Measurements from ENCODE around the gene NNT. TPM values are rescaled to one million over a fixed set of nuclear protein-coding genes. Genes with fewer than 3 reads are reported as not detected.
"Not testable (repeated sequence)": the region's sequence is repeated elsewhere in the genome, so short reads cannot be mapped to it uniquely, and the experiment has no call there.

Gene NNT
- total RNA-seq, 1 donor from 2014 or later, result 120 TPM

- H3K9me3 Mint-ChIP-seq (ENCODE audit: low read depth), result no peaks in the 10 kb centered on the region
- H3K4me1 Mint-ChIP-seq (ENCODE audit: low read depth), result peaks cover 24% of the 10 kb centered on the region
- no peak for DNase-seq (ENCODE audit: low spot score)
- H3K27me3 Mint-ChIP-seq (ENCODE audit: low read depth), result no peaks in the 10 kb centered on the region
- peaks cover 3% of the 10 kb centered on the region for H3K36me3 Mint-ChIP-seq (ENCODE audit: low read depth)
- H3K4me3 Mint-ChIP-seq (ENCODE audit: unreplicated experiment), result no peak overlapping the region
- peak overlapping the region; percentile 71 for H3K27ac Mint-ChIP-seq (ENCODE audit: unreplicated experiment)
- TF ChIP-seq CTCF (IDR thresholded peaks at IDR 0.05), result no peak
Measured at GRCh38 chr5:43572357-43572756, 30.6 kb upstream of the NNT start.

- peak overlapping the region; percentile 82 for H3K27ac Mint-ChIP-seq (ENCODE audit: unreplicated experiment)
- H3K4me1 Mint-ChIP-seq (ENCODE audit: low read depth), result peaks cover 24% of the 10 kb centered on the region
- TF ChIP-seq CTCF (IDR thresholded peaks at IDR 0.05), result no peak
- H3K27me3 Mint-ChIP-seq (ENCODE audit: low read depth), result no peaks in the 10 kb centered on the region
- no peak overlapping the region for H3K4me3 Mint-ChIP-seq (ENCODE audit: unreplicated experiment)
- H3K36me3 Mint-ChIP-seq (ENCODE audit: low read depth), result peaks cover 3% of the 10 kb centered on the region
- DNase-seq (ENCODE audit: low spot score), result no peak
- no peaks in the 10 kb centered on the region for H3K9me3 Mint-ChIP-seq (ENCODE audit: low read depth)
Measured at GRCh38 chr5:43573058-43573457, 29.9 kb upstream of the NNT start.

GRCh38 chr5:43580402-43581210 lies 22.4 kb upstream of the NNT start:
- not testable (repeated sequence) for H3K4me1 Mint-ChIP-seq (ENCODE audit: low read depth); H3K4me3 Mint-ChIP-seq (ENCODE audit: unreplicated experiment); H3K27ac Mint-ChIP-seq (ENCODE audit: unreplicated experiment); H3K27me3 Mint-ChIP-seq (ENCODE audit: low read depth); H3K9me3 Mint-ChIP-seq (ENCODE audit: low read depth); DNase-seq (ENCODE audit: low spot score)
- peaks cover 10% of the 10 kb centered on the region for H3K36me3 Mint-ChIP-seq (ENCODE audit: low read depth)

GRCh38 chr5:43581398-43581797 lies 21.6 kb upstream of the NNT start:
- no peaks in the 10 kb centered on the region for H3K4me1 Mint-ChIP-seq (ENCODE audit: low read depth)
- TF ChIP-seq CTCF (IDR thresholded peaks at IDR 0.05), result no peak
- H3K27ac Mint-ChIP-seq (ENCODE audit: unreplicated experiment), result no peak overlapping the region
- H3K9me3 Mint-ChIP-seq (ENCODE audit: low read depth), result no peaks in the 10 kb centered on the region
- DNase-seq (ENCODE audit: low spot score), result no peak
- H3K27me3 Mint-ChIP-seq (ENCODE audit: low read depth), result no peaks in the 10 kb centered on the region
- no peak overlapping the region for H3K4me3 Mint-ChIP-seq (ENCODE audit: unreplicated experiment)
- peaks cover 7% of the 10 kb centered on the region for H3K36me3 Mint-ChIP-seq (ENCODE audit: low read depth)

- Mint-ChIP-seq H3K27me3 (ENCODE audit: low read depth) (no peaks in the 10 kb centered on the region), H3K4me3 (ENCODE audit: unreplicated experiment) (no peak overlapping the region), H3K4me1 (ENCODE audit: low read depth) (no peaks in the 10 kb centered on the region), H3K27ac (ENCODE audit: unreplicated experiment) (no peak overlapping the region), H3K9me3 (ENCODE audit: low read depth) (no peaks in the 10 kb centered on the region), H3K36me3 (ENCODE audit: low read depth) (peaks cover 7% of the 10 kb centered on the region)
- DNase-seq (ENCODE audit: low spot score), result no peak
- TF ChIP-seq CTCF (IDR thresholded peaks at IDR 0.05), result no peak
Measured at GRCh38 chr5:43582082-43583005, 20.6 kb upstream of the NNT start.

Data from chondrocyte (in vitro differentiated cells).